ENCODE data around the gene RNF5.

DNA sequence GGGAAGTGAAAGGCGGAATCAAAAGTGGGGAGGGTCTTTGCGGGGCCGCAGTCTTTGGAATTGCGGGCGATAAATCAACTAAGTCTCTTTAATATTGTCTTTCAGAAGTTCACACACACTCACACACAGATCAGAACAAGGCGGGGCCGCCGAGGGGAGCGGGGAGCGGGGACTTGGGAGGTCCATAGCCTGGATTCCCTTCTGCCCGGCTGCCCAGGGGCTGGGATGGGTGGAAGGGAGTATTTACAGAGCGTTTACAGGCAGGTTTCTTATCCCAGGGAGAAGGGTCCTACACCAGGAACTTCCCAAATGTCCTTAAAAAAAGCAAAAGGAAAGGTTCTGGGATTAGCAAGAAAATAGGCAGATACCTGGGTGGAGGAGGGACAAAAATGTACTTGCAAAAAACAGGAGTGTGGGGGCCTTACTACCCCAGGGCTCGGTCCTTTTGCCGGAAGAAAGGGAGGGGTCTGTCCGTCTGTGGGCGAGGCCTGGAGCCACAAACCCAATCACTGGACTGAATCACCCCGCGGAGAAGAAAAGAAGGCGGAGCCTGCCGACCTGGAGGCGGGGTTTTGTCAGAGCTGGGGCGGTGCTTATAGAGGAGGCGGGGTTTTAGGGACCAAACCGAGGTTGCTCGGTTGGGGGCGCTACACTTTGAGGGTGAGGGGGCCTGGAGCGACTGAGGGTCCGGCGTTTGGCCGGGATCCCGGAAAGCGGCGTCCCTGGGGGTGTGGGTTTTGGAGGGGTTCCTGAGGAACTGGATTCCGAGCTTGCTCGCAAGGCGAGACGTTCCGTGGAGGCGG lies 29.7 kb upstream of the RNF5 start:
- no peak for TF ChIP-seq EZH2 (IDR thresholded peaks at IDR 0.05; ENCODE audit: borderline replicate concordance, insufficient read depth, low read length, poor library complexity, severe bottlenecking)
- TF ChIP-seq, protein P1, sequence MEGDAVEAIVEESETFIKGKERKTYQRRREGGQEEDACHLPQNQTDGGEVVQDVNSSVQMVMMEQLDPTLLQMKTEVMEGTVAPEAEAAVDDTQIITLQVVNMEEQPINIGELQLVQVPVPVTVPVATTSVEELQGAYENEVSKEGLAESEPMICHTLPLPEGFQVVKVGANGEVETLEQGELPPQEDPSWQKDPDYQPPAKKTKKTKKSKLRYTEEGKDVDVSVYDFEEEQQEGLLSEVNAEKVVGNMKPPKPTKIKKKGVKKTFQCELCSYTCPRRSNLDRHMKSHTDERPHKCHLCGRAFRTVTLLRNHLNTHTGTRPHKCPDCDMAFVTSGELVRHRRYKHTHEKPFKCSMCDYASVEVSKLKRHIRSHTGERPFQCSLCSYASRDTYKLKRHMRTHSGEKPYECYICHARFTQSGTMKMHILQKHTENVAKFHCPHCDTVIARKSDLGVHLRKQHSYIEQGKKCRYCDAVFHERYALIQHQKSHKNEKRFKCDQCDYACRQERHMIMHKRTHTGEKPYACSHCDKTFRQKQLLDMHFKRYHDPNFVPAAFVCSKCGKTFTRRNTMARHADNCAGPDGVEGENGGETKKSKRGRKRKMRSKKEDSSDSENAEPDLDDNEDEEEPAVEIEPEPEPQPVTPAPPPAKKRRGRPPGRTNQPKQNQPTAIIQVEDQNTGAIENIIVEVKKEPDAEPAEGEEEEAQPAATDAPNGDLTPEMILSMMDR (IDR thresholded peaks at IDR 0.05; ENCODE audit: poor library complexity, severe bottlenecking) = no peak
- TF ChIP-seq, protein P2, sequence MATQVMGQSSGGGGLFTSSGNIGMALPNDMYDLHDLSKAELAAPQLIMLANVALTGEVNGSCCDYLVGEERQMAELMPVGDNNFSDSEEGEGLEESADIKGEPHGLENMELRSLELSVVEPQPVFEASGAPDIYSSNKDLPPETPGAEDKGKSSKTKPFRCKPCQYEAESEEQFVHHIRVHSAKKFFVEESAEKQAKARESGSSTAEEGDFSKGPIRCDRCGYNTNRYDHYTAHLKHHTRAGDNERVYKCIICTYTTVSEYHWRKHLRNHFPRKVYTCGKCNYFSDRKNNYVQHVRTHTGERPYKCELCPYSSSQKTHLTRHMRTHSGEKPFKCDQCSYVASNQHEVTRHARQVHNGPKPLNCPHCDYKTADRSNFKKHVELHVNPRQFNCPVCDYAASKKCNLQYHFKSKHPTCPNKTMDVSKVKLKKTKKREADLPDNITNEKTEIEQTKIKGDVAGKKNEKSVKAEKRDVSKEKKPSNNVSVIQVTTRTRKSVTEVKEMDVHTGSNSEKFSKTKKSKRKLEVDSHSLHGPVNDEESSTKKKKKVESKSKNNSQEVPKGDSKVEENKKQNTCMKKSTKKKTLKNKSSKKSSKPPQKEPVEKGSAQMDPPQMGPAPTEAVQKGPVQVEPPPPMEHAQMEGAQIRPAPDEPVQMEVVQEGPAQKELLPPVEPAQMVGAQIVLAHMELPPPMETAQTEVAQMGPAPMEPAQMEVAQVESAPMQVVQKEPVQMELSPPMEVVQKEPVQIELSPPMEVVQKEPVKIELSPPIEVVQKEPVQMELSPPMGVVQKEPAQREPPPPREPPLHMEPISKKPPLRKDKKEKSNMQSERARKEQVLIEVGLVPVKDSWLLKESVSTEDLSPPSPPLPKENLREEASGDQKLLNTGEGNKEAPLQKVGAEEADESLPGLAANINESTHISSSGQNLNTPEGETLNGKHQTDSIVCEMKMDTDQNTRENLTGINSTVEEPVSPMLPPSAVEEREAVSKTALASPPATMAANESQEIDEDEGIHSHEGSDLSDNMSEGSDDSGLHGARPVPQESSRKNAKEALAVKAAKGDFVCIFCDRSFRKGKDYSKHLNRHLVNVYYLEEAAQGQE (IDR thresholded peaks at IDR 0.05; ENCODE audit: borderline replicate concordance) = no peak
- TF ChIP-seq MXI1 (conservative IDR thresholded peaks at IDR 0.05; ENCODE audit: poor library complexity, severe bottlenecking) = no peak
